HUES6 (cell line): ENCODE measurements around the gene TMEM267.

Experiments
- H3K27ac ChIP-seq: 2 replicates; pipeline ENCODE4 v1.7.0; 2013; ENCODE audit warnings: low read depth, mild to moderate bottlenecking, low read length, inconsistent platforms
- H3K27me3 ChIP-seq: 2 replicates; pipeline ENCODE4 v1.6.1; 2013; ENCODE audit warnings: low read length; ENCODE audit not compliant: control insufficient read depth, insufficient read depth
- H3K36me3 ChIP-seq: 2 replicates; pipeline ENCODE4 v1.6.1; 2013; ENCODE audit warnings: low read length; ENCODE audit not compliant: control insufficient read depth, insufficient read depth
- H3K4me1 ChIP-seq: 2 replicates; pipeline ENCODE4 v1.6.1; 2013; ENCODE audit warnings: low read length; ENCODE audit not compliant: control insufficient read depth, insufficient read depth
- H3K4me3 ChIP-seq: 2 replicates; pipeline ENCODE4 v1.5.1; 2013; ENCODE audit warnings: low read depth, low read length
- H3K9ac ChIP-seq: one replicate; pipeline ENCODE4 v1.6.1; 2013; ENCODE audit warnings: mild to moderate bottlenecking, low read length
- H3K9me3 ChIP-seq: 2 replicates; pipeline ENCODE4 v1.6.1; 2013; ENCODE audit warnings: low read depth, low read length; ENCODE audit not compliant: control insufficient read depth, insufficient read depth

TMEM267 gene

DNA sequence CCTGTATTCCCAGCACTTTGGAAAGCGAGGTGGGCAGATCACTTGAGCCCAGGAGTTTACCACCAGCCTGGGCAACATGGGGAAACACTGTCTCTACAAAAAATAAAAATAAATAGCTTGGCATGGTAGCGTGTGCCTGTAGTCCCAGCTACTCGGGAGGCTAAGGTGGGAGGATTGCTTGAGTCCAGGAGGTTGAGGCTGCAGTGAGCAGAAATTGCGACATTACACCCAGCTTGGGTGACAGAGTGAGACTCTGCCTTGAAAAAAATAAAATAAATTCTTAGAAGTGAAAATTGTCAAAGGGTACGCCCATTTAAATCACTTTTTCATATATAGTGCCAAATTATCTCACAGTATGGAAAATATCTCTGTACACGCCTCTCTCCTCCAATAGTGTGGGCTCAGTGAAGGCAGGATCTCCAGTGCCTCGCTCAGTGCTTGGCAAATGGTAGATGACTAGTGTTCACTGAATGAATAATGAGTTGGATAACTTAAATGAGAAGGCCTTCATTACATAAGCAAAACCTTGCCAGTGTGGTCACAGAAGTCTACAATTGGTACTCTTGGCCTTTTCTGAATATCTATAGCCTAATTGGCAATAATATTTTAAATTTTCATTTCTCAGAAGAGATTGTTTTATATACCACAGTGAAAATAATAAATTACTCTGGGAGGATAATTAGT, 62.1 kb downstream of the TMEM267 start:
- Histone ChIP-seq H3K4me3 (no peak overlapping the region), H3K27ac (no peak overlapping the region), H3K36me3 (no peaks in the 10 kb centered on the region), H3K9me3 (no peaks in the 10 kb centered on the region), H3K27me3 (no peaks in the 10 kb centered on the region), H3K9ac (no peak overlapping the region), H3K4me1 (no peaks in the 10 kb centered on the region; the same call in 1 of the 2 replicates)

DNA sequence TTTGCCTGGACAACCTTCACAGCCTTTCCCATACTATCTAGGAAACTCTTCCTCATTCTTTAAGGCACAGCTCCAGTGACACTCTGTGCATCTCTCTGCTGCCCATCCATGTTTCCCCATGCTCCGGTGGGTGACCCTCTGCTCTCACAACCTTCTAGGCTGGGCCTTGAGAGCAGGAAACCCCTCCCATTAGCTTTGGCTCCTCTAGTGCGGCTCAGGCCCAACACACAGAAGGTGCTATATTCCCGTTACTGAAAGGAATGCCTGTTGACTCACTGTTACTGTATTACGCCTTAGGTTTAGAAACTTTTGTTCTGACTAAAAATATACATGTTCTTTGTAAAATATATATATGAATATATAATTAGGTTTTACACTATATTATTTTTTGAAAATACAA, 63.4 kb downstream of the TMEM267 start:
- H3K27ac ChIP-seq: no peak overlapping the region
- no peaks in the 10 kb centered on the region for H3K36me3 ChIP-seq
- H3K9ac ChIP-seq: no peak overlapping the region
- no peaks in the 10 kb centered on the region for H3K9me3 ChIP-seq
- H3K27me3 ChIP-seq: no peaks in the 10 kb centered on the region
- H3K4me3 ChIP-seq: no peak overlapping the region
- no peaks in the 10 kb centered on the region; the same call in 1 of the 2 replicates for H3K4me1 ChIP-seq

DNA sequence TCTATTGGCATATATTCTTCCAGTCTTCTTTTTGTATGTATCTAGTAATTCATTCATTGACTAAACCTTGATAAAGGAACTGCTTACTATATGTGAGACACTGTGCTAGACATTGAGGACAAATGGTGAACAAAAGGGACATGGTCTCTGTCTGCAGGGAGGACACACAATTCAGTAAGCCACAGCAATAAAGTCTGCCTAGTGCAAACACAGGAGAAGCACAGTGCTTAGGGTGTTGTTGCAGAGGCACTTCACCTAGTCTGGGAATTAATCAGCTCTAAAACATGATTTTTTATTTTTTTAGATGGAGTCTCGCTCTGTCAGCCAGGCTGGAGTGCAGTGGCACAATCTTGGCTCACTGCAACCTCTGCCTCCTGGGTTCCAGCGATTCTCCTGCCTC, 65.1 kb downstream of the TMEM267 start:
- no peak overlapping the region for H3K4me3 ChIP-seq
- H3K9me3 ChIP-seq: no peaks in the 10 kb centered on the region
- no peaks in the 10 kb centered on the region for H3K36me3 ChIP-seq
- no peaks in the 10 kb centered on the region for H3K27me3 ChIP-seq
- H3K9ac ChIP-seq: no peak overlapping the region
- H3K27ac ChIP-seq: no peak overlapping the region
- no peaks in the 10 kb centered on the region; the same call in 1 of the 2 replicates for H3K4me1 ChIP-seq

DNA sequence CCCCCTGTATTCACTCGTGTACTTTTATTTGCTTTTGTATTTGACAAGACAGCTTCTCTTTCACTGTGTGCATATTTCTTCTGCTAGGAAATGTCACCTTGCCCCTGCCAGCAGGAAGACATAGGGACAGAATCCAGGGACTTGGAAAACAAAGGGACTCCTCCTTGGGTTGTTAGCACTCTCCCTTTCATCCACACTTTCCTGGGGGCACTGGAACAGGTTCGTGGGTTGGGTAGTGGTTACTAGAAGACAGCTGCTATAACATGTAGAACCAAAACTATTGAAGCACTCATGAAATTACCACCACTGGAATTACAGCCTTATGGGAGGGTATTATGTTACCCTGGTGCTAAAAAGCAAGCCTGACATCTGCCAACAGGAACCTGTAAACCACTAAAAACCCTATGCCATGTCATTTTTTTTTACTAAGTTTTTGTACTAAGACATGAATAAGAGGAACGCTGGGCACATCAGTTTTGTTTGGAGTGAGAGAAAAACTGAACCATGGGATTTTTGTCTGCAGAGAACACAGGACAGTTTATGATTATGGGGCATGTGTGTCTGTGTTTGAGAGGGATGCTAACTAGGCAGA, 66.8 kb downstream of the TMEM267 start:
- Histone ChIP-seq H3K27me3 (no peaks in the 10 kb centered on the region), H3K9me3 (no peaks in the 10 kb centered on the region), H3K4me1 (no peaks in the 10 kb centered on the region; the same call in 1 of the 2 replicates)

DNA sequence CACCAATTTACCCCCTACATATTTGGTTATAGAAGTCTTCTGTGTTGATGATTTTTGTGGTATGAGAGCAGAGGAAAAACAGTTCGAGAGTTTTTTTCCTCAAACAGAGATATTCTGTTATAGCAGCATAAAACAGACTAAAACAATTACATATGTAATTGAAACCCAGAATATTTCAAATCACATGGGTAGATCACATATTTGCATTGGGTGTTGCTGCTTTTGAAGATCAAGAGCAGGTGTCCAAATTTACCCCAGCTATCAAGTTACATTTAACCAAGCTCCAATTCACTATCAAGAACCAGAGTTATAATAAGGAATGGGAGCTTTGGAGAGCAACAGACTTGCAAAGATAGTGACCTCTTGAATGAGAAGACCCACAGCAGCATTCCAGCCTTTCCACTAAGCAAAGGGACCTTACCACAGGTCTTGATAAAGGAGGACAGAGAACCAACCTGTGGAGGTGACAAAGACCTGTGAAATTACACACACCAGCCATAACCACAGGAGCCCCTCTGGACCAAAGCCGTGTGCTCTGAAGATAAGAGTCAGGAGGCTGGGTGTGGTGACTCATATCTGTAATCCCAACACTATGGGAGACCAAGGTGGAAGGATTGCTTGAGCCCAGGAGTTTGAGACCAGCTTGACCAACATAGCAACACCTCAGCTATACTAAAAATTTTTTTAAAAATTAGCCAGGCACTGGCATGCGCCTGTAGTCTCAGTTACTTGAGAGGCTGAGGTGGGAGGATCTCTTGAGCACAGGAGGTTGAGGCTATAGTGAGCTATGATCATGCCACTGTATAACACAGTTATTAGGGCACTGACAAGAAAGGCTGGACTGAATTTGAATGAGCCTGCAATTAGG, 67.5 kb downstream of the TMEM267 start:
- Histone ChIP-seq H3K9ac (no peak overlapping the region), H3K4me1 (no peaks in the 10 kb centered on the region; the same call in 1 of the 2 replicates), H3K27ac (no peak overlapping the region), H3K27me3 (no peaks in the 10 kb centered on the region), H3K4me3 (no peak overlapping the region), H3K36me3 (no peaks in the 10 kb centered on the region), H3K9me3 (no peaks in the 10 kb centered on the region)

More for the DNA sequence above, 66.8 kb downstream of the TMEM267 start:
- Histone ChIP-seq H3K4me3 (no peak overlapping the region), H3K27ac (no peak overlapping the region), H3K36me3 (no peaks in the 10 kb centered on the region), H3K9ac (no peak overlapping the region)

DNA sequence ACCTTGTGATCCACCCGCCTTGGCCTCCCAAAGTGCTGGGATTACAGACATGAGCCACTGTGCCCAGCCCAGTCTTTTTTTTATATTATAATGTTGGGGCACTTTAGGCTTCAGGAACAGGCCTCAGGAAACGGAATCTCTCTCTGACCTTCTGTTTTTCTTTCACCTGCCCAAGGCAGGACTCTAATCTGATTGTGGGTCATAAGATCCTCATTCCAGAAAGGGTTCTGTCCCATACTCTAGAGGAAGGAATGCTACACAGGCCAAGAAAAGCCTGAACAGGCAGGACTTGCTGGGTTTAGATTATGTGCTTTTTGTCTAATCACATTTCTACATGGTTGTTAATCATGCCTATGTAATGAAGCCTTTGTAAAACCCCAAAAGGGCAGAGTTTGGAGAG, 69.7 kb downstream of the TMEM267 start:
- Histone ChIP-seq H3K9ac (no peak overlapping the region), H3K4me3 (no peak overlapping the region), H3K9me3 (no peaks in the 10 kb centered on the region), H3K27me3 (no peaks in the 10 kb centered on the region), H3K36me3 (no peaks in the 10 kb centered on the region), H3K4me1 (no peaks in the 10 kb centered on the region), H3K27ac (no peak overlapping the region)

DNA sequence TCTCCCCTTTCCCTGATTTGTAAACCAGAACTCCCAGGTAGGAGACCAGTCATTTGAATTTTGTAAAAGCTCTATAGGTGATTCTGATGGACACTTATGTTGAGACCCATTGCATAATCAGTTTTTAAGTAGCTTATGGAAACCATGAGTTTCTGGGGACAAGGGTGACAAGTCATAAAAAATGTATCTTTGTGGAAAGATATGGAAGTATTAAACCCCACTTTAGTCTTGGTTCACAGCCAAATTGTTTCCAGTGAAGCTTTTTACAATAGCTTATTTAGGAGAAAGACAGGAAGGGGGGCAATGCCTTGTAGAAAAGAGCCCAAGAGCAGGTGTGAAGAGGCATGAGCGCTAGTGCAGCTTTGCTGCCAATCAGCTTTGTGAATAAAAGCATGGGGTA, 71.0 kb downstream of the TMEM267 start:
- Histone ChIP-seq H3K4me3 (no peak overlapping the region), H3K9ac (no peak overlapping the region), H3K36me3 (no peaks in the 10 kb centered on the region), H3K4me1 (no peaks in the 10 kb centered on the region), H3K9me3 (no peaks in the 10 kb centered on the region), H3K27me3 (no peaks in the 10 kb centered on the region), H3K27ac (no peak overlapping the region)

DNA sequence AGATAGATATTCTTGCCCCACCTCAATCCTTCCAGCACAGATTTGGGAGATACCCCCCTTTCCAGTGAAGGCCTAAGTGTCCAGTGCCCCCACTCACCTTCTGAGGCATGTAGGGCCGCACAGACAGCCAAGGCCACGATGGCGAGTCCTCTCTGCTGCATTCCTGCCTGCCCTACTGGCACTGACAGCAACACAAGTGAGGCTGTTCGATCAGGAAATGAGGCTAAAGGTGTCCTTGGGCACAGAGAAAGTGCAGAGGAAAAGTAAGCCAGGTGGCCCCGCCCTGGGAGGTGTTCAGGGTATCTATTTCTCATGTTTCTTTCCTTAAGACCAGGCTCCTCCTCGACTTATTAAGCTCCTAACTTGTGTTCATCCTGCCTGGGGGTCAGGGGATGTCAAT, 71.5 kb downstream of the TMEM267 start, which contains the start of gene CCL28:
TSS of gene CCL28 (minus strand) at position 236 of the 400 bp plus-strand sequence. CDS start at position 161, 75 bp downstream.
- Histone ChIP-seq H3K4me3 (no peak within 1 kb of the TSS), H3K4me1 (no peaks in the 10 kb centered on the region), H3K27ac (no peak within 1 kb of the TSS), H3K9me3 (no peaks in the 10 kb centered on the region), H3K36me3 (no peaks in the 10 kb centered on the region), H3K9ac (no peak within 1 kb of the TSS), H3K27me3 (no peaks in the 10 kb centered on the region)

DNA sequence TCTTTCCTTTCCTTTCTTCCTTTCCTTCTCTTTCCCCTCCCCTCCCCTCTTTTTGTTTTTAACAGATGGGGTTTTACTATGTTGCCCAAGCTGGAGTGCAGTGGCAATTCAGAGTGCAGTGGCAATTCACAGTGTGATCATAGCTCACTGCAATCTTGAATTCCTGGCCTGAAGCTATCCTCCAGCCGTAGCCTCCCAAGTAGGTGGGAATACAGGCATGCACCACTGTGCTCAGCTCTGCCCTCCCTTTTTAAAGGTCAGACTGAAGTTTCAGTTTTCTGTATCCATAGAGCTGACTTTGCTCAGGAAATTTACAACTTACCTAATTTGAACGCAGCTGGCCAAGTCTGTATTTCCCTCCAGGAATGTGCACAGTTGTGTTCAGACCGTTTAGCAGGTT, 72.2 kb downstream of the TMEM267 start:
- H3K9me3 ChIP-seq: no peaks in the 10 kb centered on the region
- H3K4me1 ChIP-seq: no peaks in the 10 kb centered on the region
- no peaks in the 10 kb centered on the region for H3K27me3 ChIP-seq
- H3K9ac ChIP-seq: no peak overlapping the region
- H3K36me3 ChIP-seq: no peaks in the 10 kb centered on the region
- H3K27ac ChIP-seq: no peak overlapping the region
- H3K4me3 ChIP-seq: no peak overlapping the region

DNA sequence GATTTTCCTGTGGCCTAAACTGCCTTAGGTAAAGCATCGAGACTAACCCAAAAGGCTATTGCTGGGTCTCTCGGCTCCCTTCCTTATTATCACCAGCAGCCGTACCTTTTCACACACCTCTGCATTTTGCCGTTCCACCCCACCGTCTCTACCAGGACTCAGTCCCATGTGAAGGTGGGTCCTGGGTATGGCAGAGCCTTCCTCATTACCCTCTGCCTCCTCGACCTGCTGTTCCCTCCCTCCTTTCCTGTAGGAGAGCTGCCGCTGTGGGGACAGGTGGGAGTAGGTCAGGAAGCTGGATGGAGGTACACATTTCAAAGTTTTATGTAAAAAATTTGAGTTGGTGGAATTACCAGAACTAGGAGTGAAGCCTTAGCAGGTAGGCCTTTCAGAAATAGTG, 73.3 kb downstream of the TMEM267 start:
- no peaks in the 10 kb centered on the region for H3K36me3 ChIP-seq
- H3K27ac ChIP-seq: no peak overlapping the region
- no peaks in the 10 kb centered on the region for H3K9me3 ChIP-seq
- H3K4me1 ChIP-seq: no peaks in the 10 kb centered on the region
- H3K27me3 ChIP-seq: no peaks in the 10 kb centered on the region
- H3K9ac ChIP-seq: no peak overlapping the region
- no peak overlapping the region for H3K4me3 ChIP-seq

DNA sequence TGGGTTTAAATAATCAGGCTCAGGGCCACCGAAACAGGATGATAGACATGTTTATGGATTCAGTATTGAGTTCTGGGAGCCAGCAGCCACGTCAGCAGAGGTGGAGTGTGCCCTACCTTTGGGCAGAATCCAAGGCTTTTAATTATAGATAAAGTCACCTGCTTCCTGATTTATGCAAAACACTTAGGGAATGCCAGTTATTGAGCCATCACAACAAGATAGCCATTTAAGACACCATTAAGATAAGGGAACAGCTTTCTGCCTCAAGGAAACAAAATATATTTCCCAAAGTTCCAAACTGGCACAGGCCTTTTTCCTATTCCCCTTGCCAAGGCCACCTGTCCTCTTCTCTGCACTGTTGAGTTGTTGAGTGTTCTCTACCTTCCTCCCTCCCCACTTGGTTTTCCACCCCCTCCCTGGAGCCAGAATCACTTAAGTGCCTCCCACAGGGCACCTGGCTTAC, 73.8 kb downstream of the TMEM267 start:
- Histone ChIP-seq H3K27me3 (no peaks in the 10 kb centered on the region), H3K4me1 (no peaks in the 10 kb centered on the region), H3K36me3 (no peaks in the 10 kb centered on the region), H3K27ac (no peak overlapping the region), H3K9me3 (no peaks in the 10 kb centered on the region), H3K4me3 (no peak overlapping the region), H3K9ac (no peak overlapping the region)
